Measurements from ENCODE around the gene PDK2.

The PDK2 gene

DNA sequence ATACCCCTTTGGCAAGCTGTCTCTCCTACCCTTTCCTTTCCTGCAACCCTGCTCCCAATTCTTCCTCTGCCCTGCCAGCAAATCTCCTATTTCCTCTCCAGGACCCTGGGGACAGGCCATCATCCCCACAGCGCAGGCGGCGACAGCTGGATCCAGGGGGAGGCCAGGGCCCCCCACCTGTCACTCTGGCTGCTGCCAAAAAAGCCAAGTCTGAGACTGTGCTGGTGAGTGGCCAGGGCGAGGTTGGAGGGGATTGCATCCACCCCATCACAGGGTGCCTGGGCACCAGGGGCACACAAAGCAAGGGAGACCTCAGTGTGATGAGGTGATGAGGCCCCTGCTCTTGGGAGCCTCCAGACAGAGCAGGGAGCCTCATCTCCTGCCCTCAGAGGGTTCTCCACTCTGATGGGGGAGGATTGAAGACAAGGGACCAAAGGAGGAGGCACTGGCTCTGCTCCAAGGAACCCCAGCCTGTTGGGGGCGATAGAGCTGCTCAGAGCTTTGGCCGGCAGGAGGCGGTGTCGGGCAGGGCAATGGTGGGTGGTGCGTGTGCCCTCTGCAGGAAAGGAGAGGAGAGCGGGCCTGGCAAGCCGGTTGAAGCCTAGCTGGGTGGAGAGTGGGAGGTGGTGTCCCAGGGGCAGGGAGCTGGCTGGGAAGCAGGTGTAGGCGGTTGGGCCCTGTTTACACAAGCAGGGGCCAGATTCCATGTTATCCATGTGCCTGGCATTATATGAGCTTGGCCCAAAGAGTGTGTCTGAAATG is 15.6 kb upstream of the PDK2 start:
- DNase-seq (ENCODE audit: low spot score), result peak; percentile 37

GRCh38 chr17:50080096-50080480 is 15.1 kb upstream of the PDK2 start:
- DNase-seq (ENCODE audit: low spot score), result no peak

GRCh38 chr17:50080827-50081226 is 14.3 kb upstream of the PDK2 start:
- DNase-seq (ENCODE audit: low spot score), result no peak

DNA sequence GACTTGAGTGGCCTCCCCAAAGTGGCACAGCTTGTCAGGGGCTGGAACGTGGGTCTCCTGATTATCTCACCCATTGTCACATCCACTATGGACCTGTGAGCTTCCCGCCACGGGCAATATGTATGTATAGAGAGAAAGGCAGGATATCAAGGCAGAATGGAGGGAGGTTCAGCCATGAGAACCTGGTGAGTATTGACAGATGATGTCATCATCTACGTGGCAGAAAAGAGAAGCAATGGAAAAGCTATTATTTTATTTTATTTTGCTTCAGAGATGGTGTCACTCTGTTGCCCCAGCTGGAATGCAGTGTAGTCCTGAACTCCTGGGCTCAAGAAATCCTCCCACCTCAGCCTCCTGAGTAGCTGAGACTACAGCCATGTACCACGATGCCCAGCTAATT is 13.4 kb upstream of the PDK2 start:
- no peak for DNase-seq (ENCODE audit: low spot score)

DNA sequence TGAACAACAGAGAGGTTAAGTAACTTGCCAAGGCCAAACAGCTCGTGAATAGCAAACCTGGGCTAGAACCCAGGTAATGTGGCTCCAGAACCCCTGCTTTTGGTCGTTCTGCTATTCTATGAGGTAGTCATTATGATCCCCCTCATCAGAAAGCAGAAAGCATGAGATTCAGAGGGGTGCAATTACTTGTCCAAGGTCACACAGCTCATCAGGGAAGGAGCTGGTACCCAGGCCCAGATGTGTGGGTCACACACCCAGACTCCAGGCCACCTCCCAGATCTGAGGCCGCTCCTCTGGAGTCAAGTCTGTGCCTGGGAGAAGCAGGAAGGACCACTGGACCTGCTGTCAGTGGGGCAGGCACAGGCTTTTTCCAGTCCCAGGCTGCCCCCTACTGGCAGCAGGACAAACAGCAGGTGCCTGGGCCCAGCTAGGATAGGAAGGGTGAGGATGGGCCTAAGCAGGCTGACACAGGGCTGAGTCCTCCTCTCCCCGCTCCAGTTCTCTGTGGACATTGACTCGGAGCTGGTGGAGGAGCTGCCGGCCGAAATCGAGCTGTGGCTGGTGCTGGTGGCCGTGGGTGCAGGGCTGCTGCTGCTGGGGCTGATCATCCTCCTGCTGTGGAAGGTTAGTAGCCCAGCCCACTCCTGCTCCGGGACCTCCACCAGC is 7.8 kb upstream of the PDK2 start:
- peak; percentile 74 for DNase-seq (ENCODE audit: low spot score)

GRCh38 chr17:50087912-50088405 is 7.2 kb upstream of the PDK2 start:
- no peak for DNase-seq (ENCODE audit: low spot score)

GRCh38 chr17:50088952-50089825 is 6.0 kb upstream of the PDK2 start:
- DNase-seq (ENCODE audit: low spot score), result no peak

DNA sequence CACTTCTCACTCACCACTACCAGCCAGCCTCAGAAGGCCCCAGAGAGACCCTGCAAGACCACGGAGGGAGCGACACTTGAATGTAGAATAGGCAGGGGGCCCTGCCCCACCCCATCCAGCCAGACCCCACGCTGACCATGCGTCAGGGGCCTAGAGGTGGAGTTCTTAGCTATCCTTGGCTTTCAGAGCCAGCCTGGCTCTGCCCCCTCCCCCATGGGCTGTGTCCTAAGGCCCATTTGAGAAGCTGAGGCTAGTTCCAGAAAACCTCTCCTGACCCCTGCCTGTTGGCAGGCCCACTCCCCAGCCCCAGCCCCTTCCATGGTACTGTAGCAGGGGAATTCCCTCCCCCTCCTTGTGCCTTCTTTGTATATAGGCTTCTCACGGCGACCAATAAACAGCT is 5.1 kb upstream of the PDK2 start:
- no peak for DNase-seq (ENCODE audit: low spot score)

DNA sequence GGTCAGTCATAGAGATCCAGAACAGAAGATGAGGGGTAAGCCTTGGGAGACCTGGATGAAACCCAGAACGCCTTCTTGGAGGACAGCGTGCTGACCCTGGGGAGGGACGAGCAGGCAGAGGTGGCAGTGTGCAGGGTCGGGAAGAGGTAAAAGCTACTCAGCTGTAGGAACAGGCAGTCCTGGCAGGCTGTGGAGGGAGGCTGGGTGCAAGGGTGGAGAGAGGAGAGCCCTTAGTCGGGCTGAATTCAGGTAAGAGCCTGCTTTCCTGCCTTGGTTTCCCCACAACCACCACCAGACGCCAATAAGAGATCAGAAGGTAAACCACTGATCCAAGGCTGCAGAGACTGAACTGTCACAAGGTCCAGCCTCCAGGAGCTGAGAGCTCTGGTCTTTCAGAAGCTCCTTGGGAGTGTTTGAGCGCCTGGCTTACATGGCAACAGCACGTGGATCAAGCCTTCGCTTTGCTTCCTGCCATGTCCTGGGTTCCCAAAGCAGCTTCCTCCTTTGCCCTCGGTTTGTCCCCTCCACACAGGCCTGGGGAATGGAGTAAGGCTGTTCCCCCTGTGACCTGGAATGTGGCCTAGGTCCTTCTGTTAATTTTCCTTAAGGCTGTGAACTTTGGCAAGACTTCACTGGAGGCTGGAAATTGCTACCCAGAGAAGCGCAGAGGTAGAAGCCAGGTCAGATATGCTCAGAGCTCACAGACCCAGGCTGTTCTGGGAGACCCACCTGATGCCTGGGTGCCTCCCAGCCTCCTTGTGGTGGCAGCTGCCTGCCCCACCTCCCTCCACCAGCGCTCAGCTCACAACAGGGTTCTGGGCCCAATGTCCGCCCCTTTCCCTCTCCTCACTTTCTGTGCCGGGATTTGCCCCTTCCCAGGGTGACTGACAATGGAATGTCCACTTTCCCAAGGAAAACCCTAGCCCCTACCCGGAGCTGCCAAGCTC is 3.9 kb upstream of the PDK2 start:
- DNase-seq (ENCODE audit: low spot score), result no peak

GRCh38 chr17:50091918-50092285 is 3.2 kb upstream of the PDK2 start:
- no peak for DNase-seq (ENCODE audit: low spot score)

- DNase-seq (ENCODE audit: low spot score), result no peak
These were observed 1.9 kb upstream of the PDK2 start for GRCh38 chr17:50093246-50093645.

- DNase-seq (ENCODE audit: low spot score), result no peak
These were observed 1.3 kb upstream of the PDK2 start for GRCh38 chr17:50093807-50094206.

GRCh38 chr17:50094243-50094752 is 853 bp upstream of the PDK2 start:
- peak; percentile 88 for DNase-seq (ENCODE audit: low spot score)

DNA sequence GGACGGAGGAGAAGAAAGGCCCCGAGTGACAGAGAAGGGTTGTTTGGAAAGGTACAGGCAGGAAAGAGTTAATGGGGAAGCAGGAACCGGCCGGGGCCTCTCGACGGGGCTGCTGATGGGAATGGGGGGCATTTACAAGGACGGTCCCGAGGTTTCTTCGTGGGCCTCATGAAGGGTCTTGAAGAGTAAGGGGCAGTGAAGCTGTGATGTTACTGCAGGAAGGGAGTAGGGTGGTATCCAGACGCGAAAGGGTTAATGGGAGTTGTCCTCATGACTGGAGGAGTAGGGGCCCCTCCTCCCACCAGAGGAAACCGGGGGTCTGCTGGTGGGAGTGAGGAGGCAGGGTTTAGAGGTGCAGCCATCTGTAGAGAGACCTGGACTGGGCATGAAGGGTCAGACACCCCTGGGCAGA is 481 bp downstream of the PDK2 start:
- no peak for DNase-seq (ENCODE audit: low spot score)

- DNase-seq (ENCODE audit: low spot score), result no peak
These were observed 941 bp downstream of the PDK2 start for GRCh38 chr17:50096092-50096491.

DNA sequence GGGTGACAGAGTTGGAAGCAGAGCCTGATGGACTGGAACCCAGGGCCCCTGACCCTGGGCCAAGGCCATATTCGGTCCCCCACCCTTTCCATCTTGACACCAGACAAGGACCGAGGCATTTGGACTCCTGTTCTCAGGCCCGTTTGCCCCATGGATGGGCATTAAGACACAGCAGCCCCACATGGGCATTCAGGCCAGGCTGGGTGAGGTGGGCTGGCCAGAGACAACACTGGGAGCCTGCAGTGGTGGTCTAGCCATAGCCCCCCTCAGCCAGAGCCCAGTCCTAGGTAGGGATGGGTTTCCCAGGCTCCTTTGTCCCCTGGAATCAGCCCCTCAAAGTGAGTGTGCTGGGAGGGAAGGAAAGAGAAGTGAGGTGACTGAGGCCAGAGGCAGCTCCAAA is 1.6 kb downstream of the PDK2 start:
- no peak for DNase-seq (ENCODE audit: low spot score)

DNA sequence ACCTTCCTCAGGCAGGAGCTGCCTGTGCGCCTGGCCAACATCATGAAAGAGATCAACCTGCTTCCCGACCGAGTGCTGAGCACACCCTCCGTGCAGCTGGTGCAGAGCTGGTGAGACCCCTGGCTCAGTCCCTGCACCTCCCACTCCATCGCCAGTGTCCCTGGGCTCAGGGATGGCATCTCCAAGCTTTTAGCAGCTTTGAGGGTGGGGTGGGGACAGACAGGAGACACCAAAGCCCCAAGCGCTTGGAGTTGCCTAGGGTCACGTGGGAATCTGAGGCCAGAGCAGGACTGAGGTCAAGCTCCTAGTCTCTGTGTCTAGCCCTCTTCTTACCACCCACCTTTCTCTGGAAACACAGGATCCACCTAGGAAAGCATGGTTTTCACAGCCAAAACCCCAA is 2.3 kb downstream of the PDK2 start:
- DNase-seq (ENCODE audit: low spot score), result no peak

- DNase-seq (ENCODE audit: low spot score), result no peak
These were observed 2.8 kb downstream of the PDK2 start for GRCh38 chr17:50097926-50098325.

DNA sequence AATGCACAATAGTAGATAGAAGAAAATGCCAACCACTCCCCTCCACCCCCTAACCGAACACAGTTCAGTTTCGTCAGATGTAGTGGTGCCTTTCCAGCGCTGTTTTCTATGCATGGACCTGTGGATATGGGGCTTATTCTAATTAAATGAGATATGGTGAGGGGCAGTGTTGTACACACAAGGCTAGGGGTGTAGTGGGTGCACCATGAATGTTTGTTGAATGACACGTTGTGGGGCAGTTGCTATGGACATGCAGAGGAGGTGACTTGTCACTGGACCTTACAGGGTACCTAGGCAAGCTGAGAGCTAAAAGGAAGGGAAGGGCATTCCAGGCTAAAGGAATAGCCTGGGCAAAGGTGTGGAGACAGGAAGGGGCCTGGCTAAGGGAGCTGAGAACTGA is 3.4 kb downstream of the PDK2 start:
- DNase-seq (ENCODE audit: low spot score), result no peak

- no peak for DNase-seq (ENCODE audit: low spot score)
These were observed 3.9 kb downstream of the PDK2 start for GRCh38 chr17:50099003-50099402.

DNA sequence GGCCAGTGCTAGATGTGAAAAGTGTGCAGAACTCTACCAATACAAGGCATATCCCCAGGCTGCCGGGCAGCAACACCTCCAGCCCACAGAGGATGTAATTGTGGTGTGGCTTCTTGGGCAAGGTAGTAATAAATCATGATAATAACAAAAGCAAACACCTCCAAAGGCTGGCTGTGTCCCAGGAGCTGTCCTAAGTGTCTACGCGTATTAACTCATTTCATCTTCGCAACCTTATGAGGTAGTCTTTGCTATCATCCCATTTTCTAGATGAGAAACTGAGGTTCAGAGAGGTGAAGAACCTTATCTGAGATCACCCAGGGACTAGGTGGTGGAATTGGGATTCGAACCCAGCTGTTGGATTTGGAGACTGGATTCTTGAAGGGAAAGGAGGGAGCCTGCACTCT is 5.3 kb downstream of the PDK2 start:
- DNase-seq (ENCODE audit: low spot score), result no peak
